GDM1 (cell line): Measurements from ENCODE around the gene GNG13.
"Not testable (repeated sequence)": the region's sequence is repeated elsewhere in the genome, so short reads cannot be mapped to it uniquely, and the experiment has no call there.

ENCODE experiments used
- DNase-seq: peaks from one replicate; lab custom pipeline; 2025; lab: John Stamatoyannopoulos, UW

Gene GNG13

DNA sequence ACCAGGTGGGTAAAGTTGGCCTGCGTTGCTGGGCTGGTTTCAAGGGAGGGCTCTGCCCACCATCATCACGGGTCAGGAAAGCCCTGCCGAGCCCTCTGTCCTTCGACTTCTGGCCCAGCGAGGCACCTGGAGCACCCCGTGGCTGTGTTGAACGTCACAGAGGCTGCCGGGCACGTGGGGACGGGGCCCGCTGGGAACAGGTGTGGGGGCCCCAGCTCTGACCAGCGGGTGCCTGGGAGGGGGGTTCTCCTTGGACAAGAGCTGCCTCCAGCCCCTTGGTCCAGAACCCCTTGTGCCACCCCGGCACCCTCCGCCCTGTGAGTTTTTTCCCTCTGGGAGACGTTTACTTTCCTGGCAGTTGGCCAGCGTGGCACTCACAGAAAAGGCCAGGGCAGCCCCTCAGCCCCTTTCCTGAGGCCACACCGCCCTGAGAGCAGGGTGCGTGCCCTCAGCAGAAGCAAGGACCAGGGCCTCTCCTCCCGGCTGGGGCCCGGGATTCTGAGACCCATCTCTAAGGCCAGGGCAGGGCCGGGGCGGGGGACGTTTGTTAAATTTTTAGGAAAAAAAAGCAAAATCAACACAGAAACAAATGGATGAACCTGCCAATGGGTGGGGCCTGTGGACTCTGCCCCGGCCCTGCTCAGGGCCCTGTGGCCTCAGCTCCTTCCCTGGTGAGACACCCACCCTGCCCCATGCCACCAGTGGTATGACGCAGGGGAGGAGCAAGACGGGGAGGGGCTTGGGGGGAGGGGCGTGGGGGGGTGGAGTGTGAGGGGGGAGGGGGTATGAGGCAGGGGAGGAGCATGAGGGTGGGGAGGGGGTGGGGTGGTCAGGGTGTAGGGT is 31.3 kb upstream of the GNG13 start:
- DNase-seq = no peak

DNA sequence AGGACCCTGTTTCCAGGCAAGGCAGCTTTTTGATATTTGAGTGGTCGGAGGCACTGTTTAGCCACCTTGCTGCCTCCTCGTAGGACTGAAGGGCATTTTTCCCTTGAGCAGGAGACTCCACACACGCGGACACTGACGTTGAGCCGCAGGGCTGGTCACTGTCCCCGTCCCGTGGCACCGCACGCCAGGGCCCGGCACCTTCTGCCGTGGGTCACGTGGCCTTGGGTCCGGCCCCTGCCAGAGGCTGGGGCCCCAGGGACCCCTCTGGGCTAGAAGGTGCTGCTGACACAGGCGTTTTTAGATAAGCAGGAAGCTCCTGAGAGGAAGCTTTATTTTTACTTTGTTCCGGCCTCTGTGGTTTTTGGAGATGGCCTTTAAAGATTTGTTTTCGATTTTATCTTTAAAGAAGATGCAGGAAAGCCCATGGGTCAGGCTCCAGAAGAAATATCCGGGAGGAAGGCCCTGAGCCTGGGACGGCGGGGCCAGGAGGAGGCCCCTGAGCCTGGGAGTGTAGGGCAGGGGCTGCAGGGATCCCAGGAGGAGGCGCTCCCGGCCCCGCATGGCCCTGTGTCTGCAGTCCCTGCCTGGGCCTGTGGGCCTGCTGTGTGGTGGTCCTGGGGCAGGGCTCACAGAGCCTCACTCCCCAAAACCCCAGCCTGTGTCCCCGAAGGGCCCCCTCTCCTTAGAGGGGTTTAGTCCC is 30.5 kb upstream of the GNG13 start:
- no peak for DNase-seq

DNA sequence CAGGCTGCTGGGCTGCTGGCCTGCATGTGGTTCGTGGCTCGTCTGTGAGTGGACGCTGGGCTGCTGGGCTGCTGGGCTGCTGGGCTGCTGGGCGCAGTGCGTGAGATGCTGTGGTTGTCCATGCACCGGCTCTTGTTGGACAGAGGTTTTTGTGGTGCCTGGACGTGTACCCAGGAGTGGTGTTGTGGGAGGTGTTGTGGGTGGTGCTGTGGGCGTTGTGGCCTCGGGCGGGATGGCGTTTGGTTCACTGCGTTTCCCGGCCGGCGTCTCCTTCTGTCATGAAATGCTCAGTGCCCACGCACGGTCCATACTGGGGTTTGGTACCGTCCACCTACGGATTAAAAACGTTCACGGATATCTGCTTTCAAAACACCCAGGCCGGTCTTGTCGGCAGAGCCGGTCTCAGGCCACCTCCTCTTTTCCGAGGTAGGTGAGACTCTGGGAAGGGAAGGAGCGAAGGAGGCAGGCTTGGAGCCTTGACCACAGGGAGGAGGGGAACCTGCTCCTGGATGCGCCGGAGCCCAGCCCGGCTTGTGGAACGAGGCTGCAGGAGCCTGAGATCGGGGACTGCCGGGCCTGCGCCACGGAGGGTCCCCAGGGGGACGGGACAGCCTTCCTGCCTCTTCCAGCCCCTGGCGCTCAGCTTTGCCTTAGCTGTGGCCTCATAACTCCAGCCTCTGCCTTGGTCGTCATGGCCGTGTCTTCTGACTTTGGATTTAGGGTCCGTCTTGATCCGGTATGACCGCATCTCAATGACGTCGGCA is 29.8 kb upstream of the GNG13 start:
- no peak for DNase-seq

DNA sequence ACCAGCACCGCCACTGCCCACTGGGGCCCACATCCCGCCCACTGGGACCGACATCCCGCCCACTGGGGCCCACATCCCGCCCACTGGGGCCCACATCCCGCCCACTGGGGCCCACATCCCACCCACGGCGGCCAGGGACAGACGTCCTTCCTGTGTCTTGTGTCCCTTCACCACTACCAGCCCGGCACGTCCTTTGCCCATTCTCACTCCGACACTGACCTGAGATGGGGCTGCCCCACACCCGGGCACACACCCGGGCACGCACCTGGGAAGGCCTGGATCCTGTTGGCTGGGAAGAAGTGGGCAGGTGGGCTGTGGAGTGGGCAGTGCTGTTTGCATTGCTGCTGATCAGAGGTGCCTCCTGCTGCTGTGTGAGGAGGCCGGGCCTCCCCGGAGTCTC is 28.4 kb upstream of the GNG13 start:
- no peak for DNase-seq

DNA sequence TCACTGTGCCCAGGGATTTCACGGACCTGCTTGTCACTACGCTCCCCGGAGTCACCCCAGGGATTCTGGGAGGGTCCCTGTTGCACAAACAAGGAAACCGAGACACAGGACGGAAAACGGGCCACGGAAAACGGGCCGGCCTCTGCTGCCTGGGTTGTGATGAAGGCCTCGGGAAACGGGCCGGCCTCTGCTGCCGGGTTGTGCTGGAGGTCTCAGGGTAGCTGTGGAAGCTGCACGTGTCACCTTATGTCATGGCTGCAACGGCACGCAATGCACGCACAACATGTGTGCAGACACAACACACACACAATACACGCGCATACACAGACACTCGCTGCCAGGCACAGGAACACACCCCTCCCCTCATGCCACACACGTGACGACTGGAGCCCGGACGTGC is 27.0 kb upstream of the GNG13 start:
- no peak for DNase-seq

DNA sequence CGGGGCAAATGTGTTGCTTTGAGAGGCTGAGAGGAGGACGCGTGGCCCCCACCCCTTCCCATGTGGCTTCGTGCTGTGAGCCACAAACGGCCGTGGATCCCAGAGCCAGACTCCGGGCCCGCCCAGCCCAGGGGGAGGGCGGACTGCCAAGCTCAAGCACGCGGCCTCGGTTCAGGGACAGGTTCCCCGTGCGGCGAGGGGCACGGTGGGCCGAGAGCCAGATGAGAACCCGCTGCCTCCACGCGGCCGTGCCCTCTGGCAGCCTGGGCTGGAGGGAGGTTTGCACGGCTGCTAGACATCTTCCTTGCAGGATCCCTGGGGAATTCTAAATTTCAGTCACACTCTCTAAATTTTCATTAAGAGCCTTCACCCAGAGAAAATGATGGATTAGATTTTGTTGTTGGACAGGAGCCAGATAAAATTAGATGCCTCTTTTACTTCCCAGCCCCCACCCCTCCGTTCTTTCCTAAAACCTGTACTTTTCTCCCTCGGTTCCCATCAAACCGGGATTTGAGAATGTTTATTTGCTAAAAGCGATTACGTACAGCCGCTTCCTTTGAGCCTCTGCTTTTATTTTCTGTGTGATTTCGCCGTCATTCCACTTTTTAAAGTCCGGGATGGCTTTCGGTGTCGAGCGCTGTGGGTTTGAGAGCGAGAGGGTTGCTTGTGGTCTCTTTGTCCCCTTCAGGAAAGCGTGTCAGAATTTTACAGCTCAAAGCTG is 25.0 kb upstream of the GNG13 start:
- no peak for DNase-seq

DNA sequence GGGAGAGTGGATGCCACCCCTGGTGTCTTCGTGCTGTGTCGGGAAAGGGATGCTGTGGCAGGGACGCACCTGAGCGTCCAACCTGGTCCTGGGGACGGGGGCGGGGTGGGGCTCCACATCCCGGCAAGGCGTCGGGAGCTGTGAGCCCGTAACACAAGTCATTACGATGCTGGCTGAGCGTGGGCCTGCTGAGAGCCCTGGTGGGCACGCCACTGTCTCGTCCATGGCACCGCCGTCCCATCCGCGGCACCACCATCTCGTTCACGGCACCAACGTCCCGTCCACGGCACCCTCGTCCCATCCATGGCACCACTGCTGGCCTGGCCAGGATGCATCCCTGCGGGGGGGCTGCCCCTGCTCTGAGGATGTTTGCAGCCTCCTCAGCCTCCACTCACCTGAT is 24.1 kb upstream of the GNG13 start:
- DNase-seq = no peak

DNA sequence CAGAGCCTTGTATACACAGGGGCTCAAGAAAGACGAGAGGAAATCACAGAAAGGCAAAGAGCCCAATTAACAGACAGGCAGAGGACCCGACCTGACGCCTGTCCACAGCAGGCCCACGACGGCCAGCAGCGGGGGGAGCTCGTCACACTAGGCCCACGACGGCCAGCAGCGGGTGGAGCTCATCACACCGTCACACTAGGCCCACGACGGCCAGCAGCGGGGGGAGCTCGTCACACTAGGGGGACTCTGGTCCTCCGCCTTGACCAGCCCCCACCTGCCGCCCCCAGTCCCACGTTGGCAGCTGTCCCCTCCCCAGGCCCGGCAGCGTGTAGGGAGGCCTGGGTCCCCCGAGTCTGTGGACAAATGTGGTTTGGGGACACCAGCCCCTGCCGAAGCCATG is 23.7 kb upstream of the GNG13 start:
- DNase-seq = no peak

DNA sequence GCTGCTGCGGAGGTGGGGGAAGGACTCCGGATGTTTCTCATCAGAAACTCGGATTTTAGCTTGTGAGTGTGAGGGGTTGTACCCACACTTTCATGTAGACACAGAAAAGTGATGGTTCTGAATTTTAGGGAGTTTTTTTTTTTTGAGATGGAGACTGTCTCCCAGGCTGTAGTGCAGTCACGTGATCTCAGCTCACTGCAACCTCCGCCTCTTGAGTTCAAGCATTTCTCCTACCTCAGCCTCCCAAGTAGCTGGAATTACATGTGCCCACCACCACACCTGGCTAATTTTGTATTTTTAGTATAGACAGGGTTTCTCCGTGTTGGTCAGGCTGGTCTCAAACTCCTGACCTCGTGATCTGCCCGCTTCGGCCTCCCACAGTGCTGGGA is 22.4 kb upstream of the GNG13 start:
- no peak for DNase-seq

DNA sequence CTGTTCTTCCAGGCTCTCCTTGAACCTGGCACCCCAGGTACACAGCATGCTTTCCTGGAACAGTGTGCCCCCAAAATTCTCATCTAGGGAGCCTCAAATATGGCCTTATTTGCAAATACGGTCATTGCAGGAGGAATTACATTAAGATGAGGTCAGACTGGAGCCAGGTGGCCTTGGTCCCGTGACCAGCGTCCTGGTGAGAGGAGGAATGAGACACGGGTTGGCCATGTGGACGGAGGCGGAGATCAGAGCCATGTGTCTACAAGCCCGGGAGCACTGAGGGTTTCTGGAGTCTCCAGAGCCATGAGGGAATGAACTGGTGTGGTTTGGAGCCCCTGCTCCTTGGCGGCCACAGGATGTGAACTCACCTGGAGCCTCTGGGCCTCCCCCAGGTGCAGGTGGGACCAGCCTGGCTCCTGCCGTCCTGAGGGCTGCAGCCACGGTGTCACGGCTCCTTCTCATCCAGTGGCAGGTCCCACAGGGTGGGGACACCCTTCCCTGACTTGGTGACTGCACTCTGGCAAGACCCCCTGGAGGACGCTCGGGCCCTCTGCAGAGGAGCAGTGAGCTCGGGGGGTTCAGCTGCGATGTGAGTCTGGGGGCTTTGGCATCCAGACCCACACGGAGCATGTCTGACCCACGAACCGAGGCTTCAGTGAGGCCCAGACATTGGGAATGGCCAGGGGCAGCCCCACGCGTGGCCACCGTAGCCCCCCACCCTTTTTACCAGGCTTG is 21.8 kb upstream of the GNG13 start:
- no peak for DNase-seq

DNA sequence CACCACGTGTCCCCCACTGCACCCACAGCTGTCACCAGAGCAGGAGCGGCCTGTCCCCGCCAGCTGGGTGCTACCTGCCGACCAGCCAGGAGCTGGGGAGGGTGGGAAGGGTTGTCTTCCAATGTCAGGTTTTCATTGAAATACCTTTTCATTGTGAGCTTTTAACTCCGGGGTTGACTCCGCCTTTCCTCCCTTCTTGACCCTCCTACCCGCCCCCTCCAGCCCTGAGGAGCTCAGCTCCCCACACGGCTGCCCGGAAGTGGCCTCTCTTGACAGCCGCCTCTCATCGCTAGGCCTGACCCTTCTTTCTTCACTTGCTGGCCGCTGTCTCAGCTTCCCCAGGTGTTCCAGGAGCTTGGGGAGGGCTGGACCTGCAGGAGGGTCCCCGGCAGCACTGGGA is 21.2 kb upstream of the GNG13 start:
- DNase-seq = no peak

DNA sequence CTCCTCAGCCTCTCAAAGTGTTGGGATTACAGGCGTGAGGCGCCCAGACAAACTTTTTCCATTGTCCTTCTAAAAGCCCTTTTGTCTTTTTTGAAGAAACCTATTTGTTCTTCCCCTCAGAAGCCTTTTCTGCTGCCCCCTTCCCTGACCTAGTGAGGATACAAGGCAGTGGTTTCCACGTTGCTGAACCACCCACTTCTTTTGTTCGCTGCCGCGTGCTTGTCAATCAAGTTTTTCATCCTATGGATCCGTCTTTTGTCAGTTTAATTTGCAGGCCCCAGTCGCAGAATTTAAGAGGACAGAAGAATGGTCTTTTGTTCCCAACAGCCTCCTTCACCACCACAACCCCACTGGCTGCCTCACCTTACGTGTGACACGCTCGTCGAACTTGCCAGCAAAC is 20.2 kb upstream of the GNG13 start:
- DNase-seq = no peak

DNA sequence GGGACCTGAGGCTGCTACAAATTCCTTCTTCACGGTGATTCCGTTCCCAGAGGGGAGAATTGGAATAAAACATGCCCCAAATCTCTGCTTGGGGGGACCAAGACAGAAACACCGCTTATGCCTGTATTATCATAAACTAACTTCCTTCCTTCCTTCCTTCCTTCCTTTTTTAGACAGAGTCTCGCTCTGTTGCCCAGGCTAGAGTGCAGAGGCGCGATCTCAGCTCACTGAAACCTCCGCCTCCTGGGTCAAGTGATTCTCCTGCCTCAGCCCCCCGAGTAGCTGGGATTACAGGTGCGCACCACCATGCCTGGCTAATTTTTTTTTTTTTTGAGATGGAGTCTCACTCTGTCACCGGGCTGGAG is 19.5 kb upstream of the GNG13 start:
- not testable (repeated sequence) for DNase-seq

DNA sequence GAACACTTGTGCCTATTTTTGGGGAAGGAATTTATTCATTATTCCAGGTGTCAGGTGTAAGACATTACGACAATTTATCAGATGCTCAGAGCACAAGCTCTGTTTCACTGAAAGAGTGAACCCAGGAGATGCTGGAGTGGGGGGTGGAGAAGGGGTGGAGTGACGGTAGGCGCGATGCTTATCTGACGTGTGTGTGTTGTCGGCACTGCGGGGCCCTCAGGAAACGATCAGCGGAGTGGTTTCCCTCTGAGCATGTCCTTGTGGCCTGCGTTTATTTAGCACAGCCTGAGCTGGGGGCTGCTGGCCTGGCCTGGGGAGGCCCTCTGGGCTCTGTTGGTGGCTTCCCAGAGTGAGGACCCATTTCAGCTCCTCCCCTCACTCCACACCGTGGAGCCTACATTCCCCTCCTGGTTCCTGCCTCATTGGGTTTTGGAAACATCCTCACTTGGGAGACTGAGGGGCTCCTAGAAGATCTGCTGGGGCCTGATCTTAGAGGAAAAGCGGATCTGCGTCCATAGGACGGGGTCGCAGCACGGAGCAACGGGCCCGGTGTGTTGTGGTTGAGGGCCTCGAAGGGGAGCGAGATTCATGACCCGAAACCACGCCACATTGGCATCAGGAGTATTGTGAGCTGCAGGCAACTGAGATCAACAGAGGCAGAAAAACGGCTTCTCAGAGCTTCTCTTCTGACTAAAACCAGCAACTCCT is 19.0 kb upstream of the GNG13 start:
- DNase-seq = no peak

DNA sequence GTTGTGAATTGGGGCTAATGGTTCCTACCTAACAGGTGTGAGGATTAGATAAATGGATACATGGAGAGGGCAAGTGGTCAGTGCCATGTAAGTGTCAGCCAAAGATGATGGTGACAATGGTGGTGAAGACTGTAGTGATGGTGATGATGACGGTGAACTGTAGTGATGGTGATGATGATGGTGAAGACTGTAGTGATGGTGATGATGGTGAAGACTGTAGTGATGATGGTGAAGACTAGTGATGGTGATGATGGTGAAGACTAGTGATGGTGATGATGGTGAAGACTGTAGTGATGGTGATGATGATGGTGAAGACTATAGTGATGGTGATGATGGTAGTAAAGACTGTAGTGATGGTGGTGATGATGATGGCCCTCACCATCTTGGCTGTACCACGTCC is 18.1 kb upstream of the GNG13 start:
- DNase-seq = no peak

DNA sequence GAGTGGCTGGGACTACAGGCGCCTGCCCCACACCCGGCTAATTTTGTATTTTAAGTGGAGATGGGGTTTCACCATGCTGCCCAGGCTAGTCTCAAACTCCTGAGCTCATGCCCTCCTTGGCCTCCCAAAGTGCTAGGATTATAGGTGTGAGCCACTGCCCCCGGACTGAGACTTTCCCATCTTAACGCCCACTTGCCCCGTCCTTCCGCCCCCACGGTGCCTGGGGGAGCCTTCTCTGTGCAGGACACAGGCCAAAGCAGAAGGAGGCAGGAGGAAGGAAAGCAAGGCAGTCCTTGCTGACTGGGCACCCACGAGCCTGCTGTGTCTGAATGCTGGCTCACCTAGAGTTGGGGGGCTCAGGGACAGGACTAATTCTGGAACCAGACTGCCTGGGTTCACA is 17.6 kb upstream of the GNG13 start:
- no peak for DNase-seq

DNA sequence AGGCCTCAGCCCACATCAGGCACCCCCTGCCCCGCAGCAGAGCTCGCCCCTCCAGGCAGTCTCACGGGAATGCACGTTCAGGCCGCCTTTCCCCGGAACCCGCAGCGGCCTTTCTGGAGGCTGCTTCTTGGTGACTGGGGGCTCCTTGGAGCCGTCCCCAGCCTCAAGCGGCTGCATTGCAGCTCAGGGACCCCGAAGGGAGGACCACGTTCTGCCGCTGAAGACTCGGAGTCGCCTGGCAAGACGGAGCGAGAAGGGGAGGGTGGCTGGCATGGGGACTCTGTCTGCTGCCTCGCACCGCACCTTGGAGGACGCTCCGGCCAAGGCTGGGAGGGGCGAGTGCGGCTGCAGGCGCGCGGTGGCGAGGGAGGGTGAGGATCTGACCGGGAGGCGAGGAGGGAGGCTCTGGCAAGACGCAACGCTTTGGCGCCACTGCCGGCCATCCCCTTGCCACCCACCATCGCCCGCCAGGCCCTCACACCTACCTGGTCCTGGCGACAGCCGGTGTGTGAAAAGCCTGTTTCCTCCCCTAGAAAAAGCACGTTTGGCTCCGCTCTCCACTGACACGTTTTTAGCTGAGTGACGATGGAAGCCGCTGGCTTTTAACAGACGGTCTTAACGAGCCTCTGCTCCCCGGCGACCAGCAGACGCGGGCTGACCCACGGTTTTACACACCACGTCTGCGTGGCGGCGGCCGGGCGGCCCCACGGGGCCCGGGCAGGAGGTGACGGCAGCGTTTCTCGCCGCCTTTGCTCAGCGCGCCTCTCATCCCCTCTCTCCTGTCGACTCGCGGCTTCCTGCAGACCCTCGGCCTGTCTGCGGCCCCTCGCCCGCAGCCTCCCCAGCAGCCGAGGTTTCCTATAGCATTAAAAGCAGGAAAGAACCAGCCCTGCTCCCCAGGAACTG is 16.7 kb upstream of the GNG13 start:
- DNase-seq = no peak

DNA sequence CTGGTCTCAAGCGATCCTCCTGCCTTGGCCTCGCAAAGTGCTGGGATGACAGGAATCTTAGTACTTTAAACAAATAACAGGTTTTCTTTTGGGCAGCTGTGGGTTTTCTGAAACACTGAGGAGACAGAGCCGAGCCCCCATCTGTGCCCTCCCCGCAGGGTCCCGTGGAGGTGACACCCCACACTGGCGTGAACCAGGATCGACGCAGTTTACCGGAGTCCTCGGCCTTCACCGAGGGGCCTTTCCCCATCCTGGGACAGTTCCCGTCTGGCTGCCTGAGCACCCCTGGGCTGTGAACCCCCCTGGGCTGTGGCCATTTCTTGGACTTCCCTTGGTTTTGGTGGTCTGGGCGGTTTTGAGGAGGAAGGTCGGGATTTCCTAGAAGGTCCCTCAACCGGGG is 15.3 kb upstream of the GNG13 start:
- DNase-seq = no peak

DNA sequence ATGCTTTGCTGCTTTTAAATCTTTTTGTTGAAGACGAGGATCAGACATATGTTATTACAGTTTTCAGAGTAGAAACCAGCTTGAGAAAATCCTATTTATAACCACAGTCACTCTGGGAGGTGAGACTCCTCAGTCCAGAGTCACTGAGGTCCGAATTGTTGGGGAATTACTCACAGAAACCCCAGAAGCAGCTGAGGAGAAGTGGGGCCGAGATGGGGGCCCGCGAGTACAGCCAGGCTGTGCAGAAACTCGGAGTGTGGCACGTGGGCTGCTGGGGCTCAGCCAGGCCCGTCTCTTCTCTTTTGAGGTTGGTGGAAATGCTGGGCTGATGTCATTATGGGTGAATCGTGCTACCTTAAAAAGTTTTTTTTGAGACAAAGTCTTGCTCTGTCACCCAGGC is 14.4 kb upstream of the GNG13 start:
- no peak for DNase-seq

DNA sequence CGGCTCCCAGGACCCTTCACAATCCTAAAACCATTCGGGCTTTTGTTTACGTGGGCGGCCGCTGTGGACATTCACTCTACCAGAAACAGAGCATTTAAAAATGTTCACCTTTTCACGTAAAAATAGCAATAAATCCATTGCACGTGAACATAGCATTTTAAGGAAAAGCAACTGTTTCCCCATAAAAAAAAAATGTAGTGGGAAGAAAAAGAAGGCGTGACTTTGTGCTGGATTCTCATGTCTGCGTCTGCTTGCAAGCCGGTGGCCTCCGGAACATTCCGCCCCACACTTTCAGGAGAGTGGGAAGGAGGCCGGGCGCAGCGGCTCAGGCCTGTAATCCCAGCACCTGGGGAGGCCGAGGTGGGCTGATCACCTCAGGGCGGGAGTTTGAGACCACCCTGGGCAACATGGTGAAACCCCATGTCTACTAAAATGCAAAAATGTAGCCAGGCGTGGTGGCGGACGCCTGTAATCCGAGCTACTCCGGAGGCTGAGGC is 13.4 kb upstream of the GNG13 start:
- DNase-seq = no peak
